ENCODE data around the gene KLF7. TPM values are rescaled to one million over a fixed set of nuclear protein-coding genes. Genes with fewer than 3 reads are reported as not detected.

Gene KLF7
- polyA plus RNA-seq, 3 donors: 9.4 to 40.7 (median 10.3) TPM

GRCh38 chr2:207132019-207132418 lies 33.7 kb downstream of the KLF7 start:
- Mint-ChIP-seq H3K4me3 (no peak overlapping the region), H3K27ac (peak overlapping the region in 6 of 7 donors; percentile 0 to 75 (median 40)), H3K27me3 (ENCODE audit: low read depth in 3 of 3) (peaks cover 0 to 2% (median 0%) of the 10 kb centered on the region in 3 donors), H3K4me1 (peaks cover 89% of the 10 kb centered on the region), H3K9me3 (no peaks in the 10 kb centered on the region), H3K36me3 (peaks cover 18 to 24% of the 10 kb centered on the region in 2 donors)
- Histone ChIP-seq H3K27ac (ENCODE audit: low read depth in 1 of 2, low read length in 2 of 2) (peak overlapping the region in 1 of 2 donors; percentile 54), H3K79me2 (ENCODE audit: insufficient read depth, low read length) (peaks cover 96% of the 10 kb centered on the region), H4K20me1 (ENCODE audit: insufficient read depth, low read length) (peaks cover 66% of the 10 kb centered on the region), H3K36me3 (replicated peaks in 1 of 2; ENCODE audit: control insufficient read depth in 1 of 2, insufficient read depth in 2 of 2, low read length in 2 of 2) (no peaks in the 10 kb centered on the region), H3K4me3 (replicated peaks in 1 of 3; ENCODE audit: low read depth in 2 of 3, low read length in 3 of 3) (no peak overlapping the region), H2AFZ (ENCODE audit: insufficient read depth, low read depth, low read length, poor library complexity, severe bottlenecking) (no peak overlapping the region), H3K9me3 (replicated peaks in 1 of 2; ENCODE audit: control insufficient read depth in 1 of 2, insufficient read depth in 1 of 2, low read length in 2 of 2) (no peaks in the 10 kb centered on the region), H3K9ac (ENCODE audit: insufficient read depth, low read length, poor library complexity, severe bottlenecking) (no peak overlapping the region), H3K4me2 (replicated peaks; ENCODE audit: extremely low read depth, low read length, poor library complexity, severe bottlenecking) (no peak overlapping the region), H3K27me3 (ENCODE audit: control insufficient read depth in 2 of 2, insufficient read depth in 2 of 2, low read length in 2 of 2) (no peaks in the 10 kb centered on the region), H3K4me1 (ENCODE audit: control insufficient read depth in 1 of 2, insufficient read depth in 2 of 2, low read length in 2 of 2) (peaks cover 73 to 98% of the 10 kb centered on the region in 2 donors)
- no peak for DNase-seq
- no peak for TF ChIP-seq CTCF (IDR thresholded peaks at IDR 0.05)
- intact Hi-C loops (cut with micrococcal nuclease): loop anchor here in 1 of 2 donors (5.0 to 10.0 kb wide), 2 partner anchors 35 to 343 kb away; partner anchors contain the start of gene KLF7

- WGBS (ENCODE audit: insufficient coverage): no CpG with 5 or more reads among the region's 2 CpGs
These were observed 34.2 kb downstream of the KLF7 start for GRCh38 chr2:207131594-207131993.

More at GRCh38 chr2:207131594-207131993, 34.2 kb downstream of the KLF7 start:
- Histone ChIP-seq H3K27me3 (ENCODE audit: control insufficient read depth in 2 of 2, insufficient read depth in 2 of 2, low read length in 2 of 2) (no peaks in the 10 kb centered on the region), H3K4me3 (replicated peaks in 1 of 3; ENCODE audit: low read depth in 2 of 3, low read length in 3 of 3) (no peak overlapping the region), H2AFZ (ENCODE audit: insufficient read depth, low read depth, low read length, poor library complexity, severe bottlenecking) (no peak overlapping the region), H3K4me1 (ENCODE audit: control insufficient read depth in 1 of 2, insufficient read depth in 2 of 2, low read length in 2 of 2) (peaks cover 70 to 95% of the 10 kb centered on the region in 2 donors), H3K9me3 (replicated peaks in 1 of 2; ENCODE audit: control insufficient read depth in 1 of 2, insufficient read depth in 1 of 2, low read length in 2 of 2) (no peaks in the 10 kb centered on the region), H3K9ac (ENCODE audit: insufficient read depth, low read length, poor library complexity, severe bottlenecking) (no peak overlapping the region), H3K36me3 (replicated peaks in 1 of 2; ENCODE audit: control insufficient read depth in 1 of 2, insufficient read depth in 2 of 2, low read length in 2 of 2) (no peaks in the 10 kb centered on the region), H4K20me1 (ENCODE audit: insufficient read depth, low read length) (peaks cover 70% of the 10 kb centered on the region), H3K79me2 (ENCODE audit: insufficient read depth, low read length) (peaks cover 96% of the 10 kb centered on the region), H3K4me2 (replicated peaks; ENCODE audit: extremely low read depth, low read length, poor library complexity, severe bottlenecking) (no peak overlapping the region), H3K27ac (ENCODE audit: low read depth in 1 of 2, low read length in 2 of 2) (peak overlapping the region in 1 of 2 donors; percentile 54)
- Mint-ChIP-seq H3K4me3 (no peak overlapping the region), H3K27ac (peak overlapping the region in 6 of 7 donors; percentile 0 to 75 (median 40)), H3K4me1 (peaks cover 86% of the 10 kb centered on the region), H3K27me3 (ENCODE audit: low read depth in 3 of 3) (peaks cover 0 to 2% (median 0%) of the 10 kb centered on the region in 3 donors), H3K9me3 (no peaks in the 10 kb centered on the region), H3K36me3 (peaks cover 17 to 25% of the 10 kb centered on the region in 2 donors)
- TF ChIP-seq CTCF (IDR thresholded peaks at IDR 0.05): no peak
- intact Hi-C loops (cut with micrococcal nuclease): loop anchor here in 1 of 2 donors (5.0 to 10.0 kb wide), 2 partner anchors 36 to 343 kb away; partner anchors contain the start of gene KLF7
- DNase-seq: no peak

Measured in CD14-positive monocyte (primary cell).